Mesendoderm (in vitro differentiated cells): ENCODE data around the gene CNTN5.

Experiments
- DNase-seq: peaks from one replicate; pipeline ENCODE4 v3.0.0; 2013
- H2AK5ac ChIP-seq: 2 replicates; pipeline ENCODE4 v1.6.1; 2013; ENCODE audit warnings: low read length, inconsistent platforms
- H2BK120ac ChIP-seq: 2 replicates; pipeline ENCODE4 v1.6.1; 2013; ENCODE audit warnings: low read depth, mild to moderate bottlenecking, low read length, moderate library complexity, mixed read lengths
- H2BK15ac ChIP-seq: replicated peaks from 2 replicates; pipeline ENCODE4 v1.6.1; 2013; ENCODE audit warnings: low read depth, mild to moderate bottlenecking, moderate library complexity
- H2BK5ac ChIP-seq: 2 replicates; pipeline ENCODE4 v1.6.1; 2013; ENCODE audit warnings: low read length, inconsistent platforms
- H3K18ac ChIP-seq: 2 replicates; pipeline ENCODE4 v1.6.1; 2013; ENCODE audit warnings: mild to moderate bottlenecking, low read length, mixed read lengths
- H3K23ac ChIP-seq: one replicate; pipeline ENCODE4 v1.6.1; 2013; ENCODE audit warnings: low read length
- H3K27ac ChIP-seq: 2 replicates; pipeline ENCODE4 v1.5.1; 2013; ENCODE audit warnings: low read depth, mild to moderate bottlenecking, inconsistent platforms, low read length, moderate library complexity
- H3K27me3 ChIP-seq: 2 replicates; pipeline ENCODE4 v1.6.1; 2013; ENCODE audit warnings: low read length, control low read depth, mild to moderate bottlenecking, inconsistent platforms; ENCODE audit not compliant: insufficient read depth, poor library complexity
- H3K36me3 ChIP-seq: 2 replicates; pipeline ENCODE4 v1.6.1; 2013; ENCODE audit warnings: low read length, inconsistent platforms; ENCODE audit not compliant: control insufficient read depth, insufficient read depth
- H3K4ac ChIP-seq: one replicate; pipeline ENCODE4 v1.6.1; 2013; ENCODE audit warnings: low read depth, mild to moderate bottlenecking, low read length, moderate library complexity
- H3K4me1 ChIP-seq: 2 replicates; pipeline ENCODE4 v1.6.1; 2013; ENCODE audit warnings: low read depth, low read length, inconsistent platforms; ENCODE audit not compliant: control insufficient read depth
- H3K4me2 ChIP-seq: 2 replicates; pipeline ENCODE4 v1.6.1; 2013; ENCODE audit warnings: low read length
- H3K4me3 ChIP-seq: 2 replicates; pipeline ENCODE4 v1.5.1; 2013; ENCODE audit warnings: mild to moderate bottlenecking, low read length
- H3K56ac ChIP-seq: one replicate; pipeline ENCODE4 v1.6.1; 2013; ENCODE audit warnings: low read length
- H3K79me1 ChIP-seq: 2 replicates; pipeline ENCODE4 v1.6.1; 2013; ENCODE audit warnings: low read length, inconsistent platforms
- H3K79me2 ChIP-seq: 2 replicates; pipeline ENCODE4 v1.6.1; 2013; ENCODE audit warnings: mild to moderate bottlenecking, low read length; ENCODE audit not compliant: control insufficient read depth, insufficient read depth
- H3K9ac ChIP-seq: 2 replicates; pipeline ENCODE4 v1.6.1; 2013; ENCODE audit warnings: low read length, inconsistent platforms
- H4K5ac ChIP-seq: one replicate; pipeline ENCODE4 v1.6.1; 2013; ENCODE audit warnings: low read length
- H4K8ac ChIP-seq: one replicate; pipeline ENCODE4 v1.6.1; 2013; ENCODE audit warnings: low read depth, mild to moderate bottlenecking, control low read depth, low read length, moderate library complexity
- WGBS: extraction: QIAGEN DNeasy Blood & Tissue Kit; methylation state at CpG from one replicate; pipeline ENCODE4 v1.1.7; 2013; ENCODE audit warnings: low lambda C conversion rate, missing lambda C conversion rate; ENCODE audit not compliant: insufficient coverage; ENCODE audit errors: extremely low coverage; 5-methylcytosine and 5-hydroxymethylcytosine counted together

Gene CNTN5

DNA sequence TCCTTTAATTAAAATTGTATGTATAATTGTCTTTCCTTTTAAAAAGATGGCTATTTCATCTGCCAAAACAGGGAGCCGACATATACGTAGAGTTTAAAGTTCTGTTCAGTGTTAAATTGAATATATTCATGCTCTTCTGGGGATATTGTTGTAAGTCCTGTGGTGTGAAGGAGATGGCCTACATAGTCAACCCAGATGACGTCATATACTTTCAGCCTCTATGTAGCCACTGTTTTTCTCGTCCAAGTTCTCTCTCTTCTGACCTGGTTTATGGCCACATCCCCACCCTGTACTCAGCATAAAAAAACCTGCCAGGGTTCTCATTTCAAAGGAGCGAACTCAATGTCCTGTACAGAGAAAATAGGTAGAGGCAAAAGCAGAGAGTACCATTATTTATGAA, 1156.9 kb downstream of the CNTN5 start:
- Histone ChIP-seq H3K27ac (no peak overlapping the region), H4K5ac (no peak overlapping the region), H3K27me3 (no peaks in the 10 kb centered on the region), H3K9ac (no peak overlapping the region), H3K4ac (no peak overlapping the region), H2AK5ac (no peak overlapping the region), H3K4me3 (no peak overlapping the region), H3K4me2 (no peak overlapping the region), H3K79me2 (no peaks in the 10 kb centered on the region), H3K56ac (no peak overlapping the region), H4K8ac (no peak overlapping the region), H3K36me3 (no peaks in the 10 kb centered on the region), H3K23ac (no peak overlapping the region), H2BK5ac (no peak overlapping the region), H3K79me1 (no peaks in the 10 kb centered on the region), H2BK120ac (no peak overlapping the region), H3K4me1 (no peaks in the 10 kb centered on the region), H2BK15ac (no peak overlapping the region), H3K18ac (no peak overlapping the region)
- DNase-seq = no peak
- WGBS = no CpG with 5 or more reads among the region's 5 CpGs

- no peak overlapping the region for H3K4me2 ChIP-seq
These were observed 1161.6 kb downstream of the CNTN5 start for GRCh38 chr11:100182350-100182749.

GRCh38 chr11:100182927-100183326, 1162.2 kb downstream of the CNTN5 start:
- no peaks in the 10 kb centered on the region for H3K36me3 ChIP-seq
- no peak overlapping the region for H4K8ac ChIP-seq
- H3K4me1 ChIP-seq = no peaks in the 10 kb centered on the region
- H2BK120ac ChIP-seq = no peak overlapping the region
- no peak overlapping the region for H3K9ac ChIP-seq
- H3K23ac ChIP-seq = no peak overlapping the region
- H4K5ac ChIP-seq = no peak overlapping the region
- H3K4me3 ChIP-seq = no peak overlapping the region
- H3K79me2 ChIP-seq = no peaks in the 10 kb centered on the region
- no CpG with 5 or more reads among the region's 2 CpGs for WGBS
- no peak overlapping the region for H2BK15ac ChIP-seq
- no peak for DNase-seq
- no peak overlapping the region for H3K18ac ChIP-seq
- no peak overlapping the region for H3K4me2 ChIP-seq
- no peak overlapping the region for H2AK5ac ChIP-seq
- no peak overlapping the region for H3K27ac ChIP-seq
- H3K56ac ChIP-seq = no peak overlapping the region
- H3K79me1 ChIP-seq = no peaks in the 10 kb centered on the region
- H3K27me3 ChIP-seq = no peaks in the 10 kb centered on the region
- no peak overlapping the region for H3K4ac ChIP-seq
- H2BK5ac ChIP-seq = no peak overlapping the region

More at GRCh38 chr11:100182350-100182749, 1161.6 kb downstream of the CNTN5 start:
- no peak overlapping the region for H3K4me3 ChIP-seq
- H4K8ac ChIP-seq = no peak overlapping the region
- H2BK120ac ChIP-seq = no peak overlapping the region
- H3K4ac ChIP-seq = no peak overlapping the region
- no peak overlapping the region for H2AK5ac ChIP-seq
- H2BK5ac ChIP-seq = no peak overlapping the region
- H3K36me3 ChIP-seq = no peaks in the 10 kb centered on the region
- H3K79me2 ChIP-seq = no peaks in the 10 kb centered on the region
- H3K9ac ChIP-seq = no peak overlapping the region
- no peak for DNase-seq
- H4K5ac ChIP-seq = no peak overlapping the region
- H3K4me1 ChIP-seq = no peaks in the 10 kb centered on the region
- H3K56ac ChIP-seq = no peak overlapping the region
- H3K27me3 ChIP-seq = no peaks in the 10 kb centered on the region
- H3K18ac ChIP-seq = no peak overlapping the region
- H3K27ac ChIP-seq = no peak overlapping the region
- no peak overlapping the region for H2BK15ac ChIP-seq
- H3K79me1 ChIP-seq = no peaks in the 10 kb centered on the region
- no peak overlapping the region for H3K23ac ChIP-seq

DNA sequence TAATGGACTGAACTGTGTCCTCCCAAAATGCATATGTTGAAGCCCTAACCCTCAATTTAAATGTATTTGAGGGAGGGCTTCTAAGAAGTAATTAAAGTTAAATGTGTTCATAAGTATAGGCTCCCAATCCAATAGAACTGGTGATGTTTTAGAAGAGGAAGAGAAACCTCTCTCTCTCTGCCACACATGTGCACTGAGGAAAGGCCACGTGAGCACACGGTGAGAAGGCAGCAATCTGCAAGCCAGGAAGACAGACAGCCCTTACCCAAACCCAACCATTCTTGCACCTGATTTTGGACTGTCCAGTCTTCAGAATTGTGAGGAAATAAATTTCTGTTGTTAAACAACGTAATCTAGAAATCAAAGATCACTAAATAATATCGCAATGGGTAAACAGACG, 1164.8 kb downstream of the CNTN5 start:
- no peaks in the 10 kb centered on the region for H3K4me1 ChIP-seq
- no peak overlapping the region for H3K18ac ChIP-seq
- H3K9ac ChIP-seq = no peak overlapping the region
- H2BK15ac ChIP-seq = no peak overlapping the region
- WGBS = no CpG with 5 or more reads among the region's 5 CpGs
- no peaks in the 10 kb centered on the region for H3K79me1 ChIP-seq
- no peak overlapping the region for H4K5ac ChIP-seq
- no peaks in the 10 kb centered on the region for H3K79me2 ChIP-seq
- no peak overlapping the region for H2AK5ac ChIP-seq
- no peaks in the 10 kb centered on the region for H3K36me3 ChIP-seq
- no peak overlapping the region for H3K27ac ChIP-seq
- no peak overlapping the region for H3K56ac ChIP-seq
- no peak overlapping the region for H3K4ac ChIP-seq
- no peaks in the 10 kb centered on the region for H3K27me3 ChIP-seq
- H3K4me3 ChIP-seq = no peak overlapping the region
- H4K8ac ChIP-seq = no peak overlapping the region
- H3K23ac ChIP-seq = no peak overlapping the region
- no peak overlapping the region for H3K4me2 ChIP-seq
- no peak overlapping the region for H2BK120ac ChIP-seq
- no peak for DNase-seq
- H2BK5ac ChIP-seq = no peak overlapping the region

DNA sequence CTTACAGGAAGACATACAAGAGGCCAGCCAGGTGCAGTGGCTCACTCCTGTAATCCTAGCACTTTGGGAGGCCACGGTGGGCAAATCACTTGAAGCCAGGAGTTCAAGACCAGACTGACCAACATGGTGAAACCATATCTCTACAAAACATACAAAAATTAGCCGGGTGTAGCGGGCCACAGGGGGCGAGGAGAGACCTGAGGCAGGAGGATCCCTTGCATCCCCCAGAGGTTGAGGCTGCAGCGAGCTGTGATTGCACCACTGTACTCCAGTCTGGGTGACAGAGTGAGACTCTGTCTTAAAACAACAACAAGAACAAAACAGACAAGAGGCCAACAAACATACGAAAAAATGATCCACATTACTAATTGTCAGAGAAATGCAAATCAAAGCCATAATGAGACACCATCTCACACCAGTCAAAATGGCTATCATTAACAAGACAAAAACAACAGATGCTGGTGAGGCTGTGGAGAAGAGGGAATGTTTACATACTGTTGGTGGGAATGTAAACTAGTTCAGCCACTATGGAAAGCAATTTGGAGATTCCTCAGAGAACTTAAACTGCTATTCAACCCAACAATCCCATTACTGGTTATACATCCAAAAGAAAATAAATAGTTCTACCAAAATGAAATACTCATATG, 1167.5 kb downstream of the CNTN5 start:
- Histone ChIP-seq H3K4me2 (no peak overlapping the region), H3K9ac (no peak overlapping the region), H3K4me3 (no peak overlapping the region), H2BK5ac (no peak overlapping the region), H3K56ac (no peak overlapping the region), H3K4me1 (no peaks in the 10 kb centered on the region), H3K27me3 (no peaks in the 10 kb centered on the region), H2BK120ac (no peak overlapping the region), H3K4ac (no peak overlapping the region), H4K8ac (no peak overlapping the region), H2BK15ac (no peak overlapping the region), H3K23ac (no peak overlapping the region), H2AK5ac (no peak overlapping the region), H4K5ac (no peak overlapping the region), H3K27ac (no peak overlapping the region), H3K79me2 (no peaks in the 10 kb centered on the region), H3K18ac (no peak overlapping the region), H3K79me1 (no peaks in the 10 kb centered on the region), H3K36me3 (no peaks in the 10 kb centered on the region)
- WGBS = no CpG with 5 or more reads among the region's 6 CpGs
- no peak for DNase-seq

- Histone ChIP-seq H3K27me3 (no peaks in the 10 kb centered on the region), H2AK5ac (no peak overlapping the region), H3K79me2 (no peaks in the 10 kb centered on the region), H3K36me3 (no peaks in the 10 kb centered on the region), H3K9ac (no peak overlapping the region), H3K18ac (no peak overlapping the region), H3K56ac (no peak overlapping the region), H2BK15ac (no peak overlapping the region), H3K4me1 (no peaks in the 10 kb centered on the region), H3K79me1 (no peaks in the 10 kb centered on the region), H3K4me2 (no peak overlapping the region), H3K27ac (no peak overlapping the region), H2BK5ac (no peak overlapping the region), H3K4me3 (no peak overlapping the region), H4K5ac (no peak overlapping the region), H2BK120ac (no peak overlapping the region), H3K23ac (no peak overlapping the region), H4K8ac (no peak overlapping the region), H3K4ac (no peak overlapping the region)
- no peak for DNase-seq
- no CpG with 5 or more reads among the region's 3 CpGs for WGBS
These were observed 1169.6 kb downstream of the CNTN5 start for GRCh38 chr11:100190395-100190794.
